ENCODE measurements around the gene HSPA4.
"Not testable (repeated sequence)": the region's sequence is repeated elsewhere in the genome, so short reads cannot be mapped to it uniquely, and the experiment has no call there.

The HSPA4 gene

GRCh38 chr5:133128066-133128465 lies 76.3 kb downstream of the HSPA4 start:
- H3K4me1 Mint-ChIP-seq, result peaks cover 55% of the 10 kb centered on the region
- no peak for TF ChIP-seq CTCF (IDR thresholded peaks at IDR 0.05; ENCODE audit: unreplicated experiment in 3 of 3)
- peak overlapping the region in 1 of 3 experiments; percentile 95 for H3K27ac Mint-ChIP-seq
- peaks cover 14% of the 10 kb centered on the region for H3K27me3 Mint-ChIP-seq (ENCODE audit: low read depth)
- no peak overlapping the region for H3K4me3 Mint-ChIP-seq
- no peaks in the 10 kb centered on the region for H3K36me3 Mint-ChIP-seq (ENCODE audit: low read depth)
- no peaks in the 10 kb centered on the region for H3K9me3 Mint-ChIP-seq

- peak overlapping the region in 1 of 3 experiments; percentile 2 for H3K4me3 Mint-ChIP-seq
- H3K36me3 Mint-ChIP-seq (ENCODE audit: low read depth), result no peaks in the 10 kb centered on the region
- H3K27me3 Mint-ChIP-seq (ENCODE audit: low read depth), result peaks cover 14% of the 10 kb centered on the region
- no peaks in the 10 kb centered on the region for H3K9me3 Mint-ChIP-seq
- no peak for TF ChIP-seq CTCF (IDR thresholded peaks at IDR 0.05; ENCODE audit: unreplicated experiment in 3 of 3)
- peaks cover 44% of the 10 kb centered on the region for H3K4me1 Mint-ChIP-seq
- peak overlapping the region in 2 of 3 experiments; percentile 65 to 95 for H3K27ac Mint-ChIP-seq
Observed at GRCh38 chr5:133129289-133129688, 77.5 kb downstream of the HSPA4 start.

- H3K27ac Mint-ChIP-seq, result peak overlapping the region in 2 of 3 experiments; percentile 65 to 95
- H3K9me3 Mint-ChIP-seq, result peaks cover 5% of the 10 kb centered on the region
- H3K4me1 Mint-ChIP-seq, result peaks cover 37% of the 10 kb centered on the region
- TF ChIP-seq CTCF (IDR thresholded peaks at IDR 0.05; ENCODE audit: unreplicated experiment in 3 of 3), result no peak
- peaks cover 12% of the 10 kb centered on the region for H3K27me3 Mint-ChIP-seq (ENCODE audit: low read depth)
- H3K4me3 Mint-ChIP-seq, result peak overlapping the region in 1 of 3 experiments; percentile 2
- no peaks in the 10 kb centered on the region for H3K36me3 Mint-ChIP-seq (ENCODE audit: low read depth)
Observed at GRCh38 chr5:133129950-133130349, 78.1 kb downstream of the HSPA4 start.

- H3K4me1 Mint-ChIP-seq, result peaks cover 31% of the 10 kb centered on the region
- H3K27me3 Mint-ChIP-seq (ENCODE audit: low read depth), result peaks cover 11% of the 10 kb centered on the region
- H3K9me3 Mint-ChIP-seq, result peaks cover 5% of the 10 kb centered on the region
- H3K36me3 Mint-ChIP-seq (ENCODE audit: low read depth), result no peaks in the 10 kb centered on the region
- TF ChIP-seq CTCF (IDR thresholded peaks at IDR 0.05; ENCODE audit: unreplicated experiment in 3 of 3), result no peak
- H3K4me3 Mint-ChIP-seq, result no peak overlapping the region
- H3K27ac Mint-ChIP-seq, result peak overlapping the region in 2 of 3 experiments; percentile 65 to 95
Observed at GRCh38 chr5:133130387-133131118, 78.7 kb downstream of the HSPA4 start.

- Mint-ChIP-seq H3K27me3 (ENCODE audit: low read depth) (peaks cover 11% of the 10 kb centered on the region), H3K4me1 (peaks cover 24% of the 10 kb centered on the region), H3K4me3 (no peak overlapping the region), H3K9me3 (peaks cover 19% of the 10 kb centered on the region), H3K36me3 (ENCODE audit: low read depth) (no peaks in the 10 kb centered on the region), H3K27ac (no peak overlapping the region)
- TF ChIP-seq CTCF (IDR thresholded peaks at IDR 0.05; ENCODE audit: unreplicated experiment in 3 of 3), result no peak
Observed at GRCh38 chr5:133132717-133133116, 80.9 kb downstream of the HSPA4 start.

- Mint-ChIP-seq H3K4me1 (peaks cover 24% of the 10 kb centered on the region), H3K9me3 (peaks cover 19% of the 10 kb centered on the region)
- H3K27me3 Mint-ChIP-seq (ENCODE audit: low read depth); H3K36me3 Mint-ChIP-seq (ENCODE audit: low read depth); H3K4me3 Mint-ChIP-seq; H3K27ac Mint-ChIP-seq: not testable (repeated sequence)
Observed at GRCh38 chr5:133133241-133133640, 81.4 kb downstream of the HSPA4 start.

GRCh38 chr5:133136890-133137289 lies 85.1 kb downstream of the HSPA4 start:
- Mint-ChIP-seq H3K4me1 (peaks cover 13% of the 10 kb centered on the region), H3K9me3 (peaks cover 22% of the 10 kb centered on the region)
- H3K36me3 Mint-ChIP-seq (ENCODE audit: low read depth); H3K27ac Mint-ChIP-seq; H3K27me3 Mint-ChIP-seq (ENCODE audit: low read depth); H3K4me3 Mint-ChIP-seq: not testable (repeated sequence)

Data from nephron (organoid).